GM10847 (cell line): ENCODE data around the gene KCNJ11.

Source experiments
- POLR2A ChIP-seq: IDR thresholded peaks from 2 replicates; pipeline ENCODE4 v1.6.1; 2011; ENCODE audit not compliant: insufficient read length; ENCODE audit errors: extremely low read depth

Gene KCNJ11

DNA sequence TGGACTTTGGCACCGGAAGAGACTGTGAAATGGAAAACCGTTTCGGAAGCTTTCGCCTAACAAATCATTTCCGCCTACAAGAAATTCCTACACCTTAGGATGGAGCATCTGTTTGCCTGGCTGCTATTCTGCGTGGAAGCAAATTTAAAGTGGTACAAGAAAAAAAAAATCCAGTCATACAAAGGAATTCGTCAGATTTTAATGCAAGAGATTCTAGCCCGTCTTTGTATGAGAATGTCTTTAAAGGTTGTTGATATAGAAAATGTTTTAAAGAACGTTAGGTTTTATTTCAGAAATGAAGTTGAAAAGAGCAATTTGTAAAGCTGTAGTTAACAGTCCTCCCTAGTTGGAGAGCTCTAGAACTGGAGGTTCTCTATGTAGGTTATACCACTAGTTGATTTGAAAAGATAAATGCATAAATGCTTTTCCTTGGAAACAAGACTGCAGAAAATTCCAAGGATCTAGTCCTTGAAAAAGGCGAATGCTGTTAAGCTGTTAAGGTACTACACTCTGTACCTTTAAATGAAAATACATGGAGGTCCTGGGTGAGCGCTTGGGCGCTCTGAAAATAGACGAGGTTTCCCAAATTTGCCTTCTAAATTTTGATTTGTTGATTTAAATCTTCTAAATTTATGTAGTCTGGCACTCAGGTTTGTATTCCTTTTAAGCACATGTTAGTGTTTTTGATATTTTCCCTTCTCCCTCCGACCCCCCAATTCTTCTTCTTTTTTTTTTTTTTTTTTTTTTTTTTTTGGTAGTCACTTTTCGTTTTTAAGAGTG lies 34.4 kb downstream of the KCNJ11 start:
- TF ChIP-seq POLR2A = no peak

DNA sequence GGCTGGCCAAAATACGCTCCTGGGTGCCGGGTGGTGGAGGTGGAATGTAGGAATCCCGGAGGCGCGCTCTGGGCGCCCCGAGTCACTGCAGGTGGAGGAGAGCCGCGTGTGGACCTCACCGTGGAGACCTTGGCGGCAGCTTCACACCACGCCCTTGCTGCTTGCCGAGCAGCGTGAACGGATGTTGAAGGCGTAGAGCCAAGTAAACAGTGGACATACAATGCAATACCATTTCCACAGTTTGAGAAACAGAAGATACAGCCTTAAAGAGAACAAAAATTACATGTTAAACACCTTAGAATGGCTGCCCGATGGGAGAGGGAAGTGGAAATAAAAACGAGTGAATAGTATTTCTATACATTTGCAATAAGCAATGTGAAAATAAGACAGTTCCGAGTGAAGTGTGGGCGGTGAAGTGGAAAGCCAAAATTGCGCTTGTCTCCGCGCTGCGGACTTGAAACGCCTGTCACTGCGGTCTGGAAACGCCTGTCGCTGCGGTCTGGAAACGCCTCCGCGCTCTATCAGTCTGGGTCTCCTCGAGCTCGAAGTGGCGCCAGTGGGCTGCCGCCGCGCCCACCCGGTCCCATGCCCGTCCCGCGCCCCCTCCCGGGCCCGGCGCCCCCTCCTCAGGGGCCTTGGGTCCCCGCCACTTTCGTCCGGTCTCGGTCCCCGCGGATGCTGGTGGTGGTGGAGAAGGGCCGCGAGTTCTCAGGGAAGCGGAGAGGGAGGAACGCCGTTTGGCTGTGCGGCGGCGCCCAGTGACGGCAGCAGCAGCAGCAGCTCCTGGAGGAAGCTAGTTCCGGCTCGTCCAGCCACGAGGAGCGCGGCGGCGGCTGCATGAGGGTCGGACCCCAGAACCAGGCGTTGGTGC lies 35.3 kb downstream of the KCNJ11 start:
- no peak for TF ChIP-seq POLR2A

DNA sequence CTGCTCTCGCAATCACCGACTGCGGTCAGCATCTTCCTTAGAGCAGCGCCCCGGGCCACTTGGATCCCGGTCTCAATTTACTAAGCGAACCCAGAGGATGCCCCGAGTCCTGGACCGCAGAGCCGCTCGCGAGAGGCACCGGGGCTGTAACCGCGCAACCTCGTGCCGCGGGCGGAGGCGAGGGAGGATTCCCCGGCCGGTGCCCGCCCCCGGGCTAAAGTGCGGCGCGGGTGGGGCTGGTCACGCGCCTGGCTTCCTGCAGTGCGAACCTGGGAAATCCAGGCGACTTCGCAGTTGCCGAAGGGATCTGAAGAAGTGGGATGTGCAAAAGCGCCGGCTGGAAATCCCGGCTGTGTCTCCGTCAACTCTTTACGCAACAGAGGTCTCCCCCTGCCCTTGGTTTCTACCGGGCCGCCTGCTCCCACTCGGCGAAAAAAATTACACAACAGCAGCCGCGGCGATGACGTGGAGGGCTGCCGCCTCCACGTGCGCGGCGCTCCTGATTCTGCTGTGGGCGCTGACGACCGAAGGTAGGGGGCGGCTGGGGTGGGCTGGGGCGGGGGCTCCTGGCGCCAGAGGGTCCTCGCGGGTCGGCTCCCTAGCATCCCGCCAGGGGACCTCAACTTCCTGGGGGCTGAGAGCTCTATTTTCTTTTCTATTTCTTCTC lies 36.8 kb downstream of the KCNJ11 start, which contains the start of gene NCR3LG1:
Gene NCR3LG1, plus strand, starts transcription at position 291 of the 667 bp plus-strand sequence. Its CDS starts 170 bp downstream, at position 461.
- TF ChIP-seq POLR2A = no peak

DNA sequence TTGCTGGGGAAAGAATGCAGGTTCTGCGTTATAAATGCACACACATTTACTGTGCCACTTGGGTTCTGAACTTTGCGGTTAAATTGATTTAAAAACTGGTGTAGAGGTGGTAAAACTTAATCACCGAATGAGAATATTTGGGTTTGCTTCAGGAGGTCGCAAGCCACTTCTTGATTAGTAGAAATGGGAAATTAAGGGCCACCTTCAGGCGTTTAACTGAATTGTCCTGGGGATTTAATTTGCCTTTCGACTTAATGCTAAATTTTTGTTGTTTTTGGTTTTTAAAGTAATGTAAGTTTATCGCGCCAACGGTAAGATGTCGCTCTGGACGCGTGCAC lies 37.3 kb downstream of the KCNJ11 start:
- TF ChIP-seq POLR2A = no peak

DNA sequence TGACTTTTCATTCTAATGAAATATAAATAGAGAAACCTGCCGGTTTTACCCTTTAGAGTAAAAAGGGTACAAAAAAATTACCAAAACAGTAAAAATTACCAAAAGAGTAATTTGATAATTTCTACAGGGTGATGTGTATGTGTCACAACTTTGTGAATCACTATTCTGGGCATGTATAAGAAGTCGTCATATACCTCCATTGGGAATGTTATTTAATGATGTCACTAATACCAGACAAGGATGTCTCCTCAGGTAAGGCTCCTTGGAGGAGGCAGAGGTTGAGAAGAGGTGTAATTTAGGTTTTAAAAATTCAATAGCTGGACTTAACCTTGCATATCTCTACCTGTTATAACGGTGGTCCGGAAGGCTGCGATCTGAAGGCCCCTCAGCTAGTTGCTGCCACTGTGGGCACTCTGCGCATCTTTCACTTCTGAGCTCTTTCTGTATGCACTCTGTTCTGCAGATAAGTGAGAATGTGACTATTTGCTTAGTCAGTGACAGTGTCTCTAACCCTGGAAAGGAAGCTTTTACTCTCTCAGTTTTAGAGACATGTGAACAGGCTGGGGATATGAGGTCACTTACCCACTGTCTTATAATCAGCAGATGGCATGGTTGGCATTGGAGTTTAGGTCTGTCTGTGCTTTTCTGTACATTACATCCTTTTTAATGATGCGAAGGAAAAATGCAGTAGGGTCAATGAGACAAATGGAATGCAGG lies 37.8 kb downstream of the KCNJ11 start:
- no peak for TF ChIP-seq POLR2A

DNA sequence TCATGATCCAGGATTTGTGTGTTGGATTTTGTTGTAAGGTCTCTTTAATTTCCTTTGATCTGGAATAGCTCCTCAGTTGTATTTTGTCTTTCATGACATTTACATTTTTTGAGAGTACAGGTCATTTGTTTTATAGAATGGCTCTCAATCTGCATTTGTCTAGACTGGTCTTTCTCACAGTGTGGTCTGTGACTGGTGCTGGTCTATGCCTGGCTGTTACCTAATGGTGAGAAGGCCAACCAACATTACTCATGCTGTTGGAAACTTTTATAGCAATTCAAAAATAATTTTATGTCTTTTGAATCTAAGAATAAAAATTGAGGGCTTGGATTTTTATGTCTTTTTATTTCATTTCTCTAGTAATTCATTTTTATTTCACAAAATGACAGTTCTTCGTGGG lies 40.8 kb downstream of the KCNJ11 start:
- no peak for TF ChIP-seq POLR2A

DNA sequence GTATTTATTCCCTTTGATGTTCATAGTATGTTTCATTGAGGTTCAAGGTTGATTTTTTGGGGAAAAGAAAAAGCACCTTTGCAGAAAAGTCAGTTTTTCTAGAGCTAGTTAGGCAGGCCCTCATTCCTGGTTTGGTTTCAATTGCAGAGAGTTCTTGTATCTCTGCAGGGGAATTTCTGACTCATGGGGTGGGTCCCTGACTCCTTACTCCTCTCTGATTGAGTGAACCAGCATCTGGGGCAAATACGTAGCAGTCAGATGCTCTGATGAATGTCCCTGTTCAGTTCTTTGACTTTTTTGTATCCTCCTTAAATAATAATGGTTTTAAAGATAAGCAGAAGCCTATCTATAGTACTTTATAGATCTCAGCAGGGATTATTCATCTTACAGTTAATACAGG lies 44.6 kb downstream of the KCNJ11 start:
- no peak for TF ChIP-seq POLR2A

DNA sequence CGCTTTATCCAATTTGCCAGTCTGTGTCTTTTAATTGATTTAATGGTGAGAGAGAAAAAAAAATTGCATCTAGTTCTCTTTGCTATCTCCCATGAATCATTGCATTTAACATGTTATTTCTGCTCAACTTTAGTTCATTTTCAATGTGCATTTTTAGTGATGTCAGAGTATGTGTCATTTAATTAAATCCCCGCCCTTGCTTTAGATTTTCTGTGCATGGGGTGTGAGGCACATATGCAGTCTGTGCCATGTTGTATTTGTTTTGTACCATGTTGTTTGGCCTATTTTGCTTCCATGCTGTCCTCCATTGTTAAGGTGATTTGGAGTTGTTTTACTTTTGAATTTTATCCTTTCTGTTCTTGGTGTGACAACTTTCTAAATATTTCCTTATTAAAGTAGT lies 45.2 kb downstream of the KCNJ11 start:
- TF ChIP-seq POLR2A = no peak
